GM12878 (cell line): ENCODE data around the gene SGPP2. TPM values are rescaled to one million over a fixed set of nuclear protein-coding genes. Genes with fewer than 3 reads are reported as not detected.

Experiments used
- ATAC-seq: fragments of 200-7000 bp; cut with Tn5 transposase; 3 replicates; pipeline ENCODE4 v1.9.1; 2020; ENCODE audit warnings: mild to moderate bottlenecking, moderate library complexity
- BruUV-seq: library from RNA; stranded (reverse); fragments of 400-500 nt; replicated peaks from 2 replicates; lab custom pipeline; 2021; lab: Mats Ljungman, UMichigan
- CTCF ChIA-PET: fragments of 300-600 bp; sonication (Branson Sonifier 250); formaldehyde crosslinking; extraction: SDS; loops from one replicate; lab custom pipeline; 2021; ENCODE audit warnings: inconsistent platforms; lab: Yijun Ruan, JAX
- POLR2A ChIA-PET: fragments of 350-600 bp; formaldehyde crosslinking; extraction: SDS; loops from one replicate; lab custom pipeline; 2021; ENCODE audit warnings: inconsistent platforms; lab: Charles Lee
- RAD21 ChIA-PET: fragments of 300-600 bp; sonication (Branson Sonifier 250); formaldehyde crosslinking; loops from one replicate; lab custom pipeline; 2023; ENCODE audit warnings: antibody characterized with exemption; ENCODE audit not compliant: unreplicated experiment; lab: Charles Lee
- SMC1A ChIA-PET: fragments of 300-600 bp; sonication (Branson Sonifier 250); formaldehyde crosslinking; loops from one replicate; lab custom pipeline; 2023; ENCODE audit not compliant: unreplicated experiment, uncharacterized antibody; lab: Charles Lee
- DNase-seq: peaks from one replicate; pipeline ENCODE4 v3.0.0-alpha.2; 2011; ENCODE audit warnings: low read depth, low spot score
- FAIRE-seq: peaks from 3 replicates; lab custom pipeline; 2011; peaks lifted over from hg19 to GRCh38; lab: Jason Lieb, UNC
- H2AFZ ChIP-seq: 2 replicates; pipeline ENCODE4 v1.6.0; 2011; ENCODE audit warnings: low read depth, low read length, control low read depth; ENCODE audit not compliant: control insufficient read depth
- H3K27ac ChIP-seq: 2 replicates; pipeline ENCODE4 v1.5.1; 2011; ENCODE audit warnings: control low read depth; ENCODE audit not compliant: control insufficient read depth, insufficient read depth
- H3K27me3 ChIP-seq, 2 experiments: replicated peaks in 1 of 2; 2 replicates each; pipeline versions ENCODE4 v1.6.0 to v1.6.1; 2011; ENCODE audit warnings: low read length in 1 of 2; ENCODE audit not compliant: control insufficient read depth in 2 of 2, insufficient read depth in 2 of 2
- H3K36me3 ChIP-seq, 2 experiments: 2 replicates each; pipeline ENCODE4 v1.5.1; 2011; ENCODE audit warnings: low read length in 1 of 2; ENCODE audit not compliant: control insufficient read depth in 2 of 2, insufficient read depth in 2 of 2
- H3K4me1 ChIP-seq: 2 replicates; pipeline ENCODE4 v1.6.1; 2011; ENCODE audit warnings: mild to moderate bottlenecking, low read length, moderate library complexity, mixed read lengths; ENCODE audit not compliant: control insufficient read depth, insufficient read depth
- H3K4me2 ChIP-seq: 2 replicates; pipeline ENCODE4 v1.6.0; 2011; ENCODE audit warnings: control low read depth; ENCODE audit not compliant: control insufficient read depth, insufficient read depth
- H3K4me3 ChIP-seq: fragments of 200-600 bp; sonication (generic); 2 replicates; pipeline ENCODE4 v1.5.1; 2016
- H3K79me2 ChIP-seq: 2 replicates; pipeline ENCODE4 v1.6.0; 2011; ENCODE audit warnings: low read length; ENCODE audit not compliant: control insufficient read depth, insufficient read depth
- H3K9ac ChIP-seq: 2 replicates; pipeline ENCODE4 v1.8.0; 2011; ENCODE audit warnings: low read length, control low read depth, mixed read lengths; ENCODE audit not compliant: control insufficient read depth, insufficient read depth
- H3K9me3 ChIP-seq: replicated peaks from 3 replicates; pipeline ENCODE4 v1.5.1; 2011; ENCODE audit warnings: mild to moderate bottlenecking, low read length; ENCODE audit not compliant: control insufficient read depth, insufficient read depth
- H4K20me1 ChIP-seq: 2 replicates; pipeline ENCODE4 v1.6.0; 2011; ENCODE audit not compliant: control insufficient read depth, insufficient read depth
- CHD2 ChIP-seq: IDR thresholded peaks from 2 replicates; pipeline ENCODE4 v1.6.1; 2011; ENCODE audit warnings: low read depth, low read length, improper control_type of control experiment, borderline replicate concordance
- IRF5 ChIP-seq: fragments of 450-650 bp; IDR thresholded peaks from 2 replicates; pipeline ENCODE4 v1.6.1; 2017; ENCODE audit warnings: borderline replicate concordance
- NR2C2 ChIP-seq: IDR thresholded peaks from 2 replicates; pipeline ENCODE4 v1.6.1; 2011; ENCODE audit warnings: borderline replicate concordance, low read depth; ENCODE audit not compliant: control insufficient read depth, insufficient read length
- POLR2AphosphoS5 ChIP-seq: IDR thresholded peaks from 2 replicates; pipeline ENCODE4 v1.6.1; 2011; ENCODE audit warnings: mild to moderate bottlenecking, low read length, inconsistent platforms
- POU2F2 ChIP-seq: IDR thresholded peaks from 3 replicates; pipeline ENCODE4 v1.6.1; 2011; ENCODE audit warnings: low read depth, mild to moderate bottlenecking, low read length, borderline replicate concordance
- WGBS: methylation state at CpG from one replicate; pipeline ENCODE4 v1.1.6; 2016; ENCODE audit warnings: low lambda C conversion rate; ENCODE audit not compliant: insufficient replicate concordance, insufficient coverage; ENCODE audit errors: missing lambda C conversion rate; 5-methylcytosine and 5-hydroxymethylcytosine counted together
- in situ Hi-C: fragments of 300-500 bp; cut with MboI; formaldehyde crosslinking; loops from 9 replicates; pipeline ENCODE4 v1.14.3; 2018; ENCODE audit warnings: mixed read lengths
- intact Hi-C: fragments of 100-400 bp; cut with micrococcal nuclease; formaldehyde crosslinking; loops from one replicate; pipeline ENCODE4 v1.14.2; 2022; ENCODE audit not compliant: unreplicated experiment
- polyA plus RNA-seq, 11 experiments: library from polyadenylated mRNA; depleted of rRNA in 4 of 11; unstranded in 6 of 11; stranded (reverse) in 5 of 11; fragments of >200 nt; fragmentation: Nextera tagmentation in 4 of 11; fragmentation: Illumina TruSeq in 1 of 11; extraction: Ambion mirVana in 4 of 11; extraction: Trizol in 1 of 11; gene quantifications; 1 replicate in 1 of 11; 2 replicates in 10 of 11; pipeline versions ENCODE4 v1.2.1 to v1.2.3, GENCODE V29; 2011 to 2016; ENCODE audit warnings: inconsistent platforms in 2 of 11, missing spikeins in 2 of 11, low read depth in 1 of 11
- total RNA-seq, 4 experiments: library from RNA; depleted of rRNA in 3 of 4; stranded (reverse); fragments of >200 nt in 3 of 4; fragmentation: Illumina TruSeq in 1 of 4; extraction: Trizol in 1 of 4; gene quantifications; 2 replicates each; pipeline versions ENCODE4 v1.2.1 to v1.2.3, GENCODE V29; 2013 to 2021

The SGPP2 gene
- total and polyA plus RNA-seq, 10 of the 15 experiments (the other 5 are each of a cell fraction or from before 2014, with no cell fraction given), result 3.5 to 84.9 (median 13.1) TPM

DNA sequence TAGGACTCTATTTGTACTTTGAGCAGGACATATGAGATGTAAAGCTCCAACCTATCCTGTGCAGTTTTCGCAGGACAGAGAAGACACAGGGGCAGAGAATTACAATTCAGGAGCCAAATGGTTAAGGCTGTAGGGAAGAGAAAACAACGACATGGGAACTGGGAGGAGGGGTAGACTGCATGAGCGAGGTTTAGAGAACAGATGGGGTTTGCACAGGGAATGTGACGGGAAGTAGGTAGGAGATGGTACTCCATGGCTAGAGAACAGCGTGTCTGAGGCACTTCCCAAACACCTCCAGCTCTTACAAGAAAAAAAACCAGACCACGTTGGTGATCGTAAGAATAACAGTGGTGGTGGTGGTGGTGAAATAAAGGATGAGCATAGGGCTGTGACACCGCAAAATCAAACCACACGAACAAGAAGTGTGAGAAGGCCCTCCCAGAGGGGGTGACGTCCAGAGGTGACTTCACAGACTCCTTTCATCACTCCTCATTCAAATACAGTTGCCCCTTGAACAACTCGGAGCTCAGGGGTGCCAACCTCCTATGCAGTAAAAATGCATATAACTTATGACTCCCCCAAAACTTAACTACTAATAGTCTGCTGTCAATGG, 138.9 kb downstream of the SGPP2 start:
- 88% methylated on average over 11 of the region's 11 CpGs for WGBS
- Histone ChIP-seq H3K27me3 (no peaks in the 10 kb centered on the region), H3K36me3 (peaks cover 8 to 14% of the 10 kb centered on the region in 2 experiments), H3K4me3 (no peak overlapping the region), H2AFZ (no peak overlapping the region), H3K9ac (no peak overlapping the region), H3K4me1 (no peaks in the 10 kb centered on the region), H4K20me1 (no peaks in the 10 kb centered on the region), H3K9me3 (no peaks in the 10 kb centered on the region), H3K4me2 (no peak overlapping the region), H3K27ac (no peak overlapping the region), H3K79me2 (no peaks in the 10 kb centered on the region)
- intact Hi-C loops, result no loop called here
- ATAC-seq (no peak), FAIRE-seq (no peak), DNase-seq (no peak)
- no peak for TF ChIP-seq CHD2
- TF ChIP-seq NR2C2, result no peak
- 0 out of 3 replicates have a peak, but pooled peaks have one; percentile 8 for TF ChIP-seq POU2F2
- TF ChIP-seq POLR2AphosphoS5, result 0 out of 2 replicates have a peak, but pooled peaks have one; percentile 37
- no peak for TF ChIP-seq IRF5
- CTCF ChIA-PET, result interaction anchor here (2.3 to 7.8 kb wide), 2 partner anchors 58 to 243 kb away, joined by 6 to 164 read pairs; a partner anchor contains a TSS
- SMC1A ChIA-PET, result interaction anchor here (7.8 kb wide), 1 partner anchor 243 kb away, joined by 116 read pairs; a partner anchor contains a TSS
- in situ Hi-C loops, result loop anchor here (5.0 to 10.0 kb wide), 2 partner anchors 251 to 508 kb away; no protein-coding TSS in a partner anchor
- RAD21 ChIA-PET, result interaction anchor here (4.9 kb wide), 1 partner anchor 244 kb away, joined by 91 read pairs; a partner anchor contains a TSS
- POLR2A ChIA-PET, result no interaction called here
- BruUV-seq, result no TSS peak
